Measurements from ENCODE around the gene PLCB1. TPM values are rescaled to one million over a fixed set of nuclear protein-coding genes. Genes with fewer than 3 reads are reported as not detected.

PLCB1 gene
- total RNA-seq, 2 experiments from 2014 or later = 1.9 to 2.2 TPM

DNA sequence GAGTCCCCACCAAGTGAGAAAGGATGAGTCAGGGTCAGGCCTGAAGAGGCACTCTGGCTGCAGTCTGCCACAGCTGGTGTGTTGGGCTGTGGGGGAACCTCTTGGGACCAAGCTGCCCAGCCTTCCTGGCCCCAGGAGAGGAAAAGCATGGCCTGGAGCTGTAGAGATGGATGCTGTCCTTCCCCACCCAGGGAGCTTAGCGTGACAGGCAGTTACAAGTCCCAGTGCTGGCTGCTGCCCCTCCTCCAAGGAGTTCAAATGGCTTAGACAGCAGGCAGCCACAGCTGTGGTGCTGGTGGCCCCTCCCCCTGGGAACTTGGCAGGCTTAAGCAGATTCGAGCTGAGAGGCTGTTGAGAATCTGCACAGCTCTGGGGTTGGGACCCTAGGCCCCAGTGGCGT, 253.2 kb downstream of the PLCB1 start:
- no peaks in the 10 kb centered on the region for H3K27me3 Mint-ChIP-seq
- H3K27ac Mint-ChIP-seq = no peak overlapping the region
- POLR2A ChIA-PET = no interaction called here
- CTCF ChIA-PET = interaction anchor here (2.6 kb wide), 1 partner anchor 342 kb away, joined by 6 read pairs; no protein-coding TSS in a partner anchor
- H3K9me3 Mint-ChIP-seq = no peaks in the 10 kb centered on the region
- H3K4me1 Mint-ChIP-seq = no peaks in the 10 kb centered on the region
- H3K4me3 Mint-ChIP-seq = no peak overlapping the region
- H3K36me3 Mint-ChIP-seq (ENCODE audit: low read depth) = no peaks in the 10 kb centered on the region
- DNase-seq = no peak

DNA sequence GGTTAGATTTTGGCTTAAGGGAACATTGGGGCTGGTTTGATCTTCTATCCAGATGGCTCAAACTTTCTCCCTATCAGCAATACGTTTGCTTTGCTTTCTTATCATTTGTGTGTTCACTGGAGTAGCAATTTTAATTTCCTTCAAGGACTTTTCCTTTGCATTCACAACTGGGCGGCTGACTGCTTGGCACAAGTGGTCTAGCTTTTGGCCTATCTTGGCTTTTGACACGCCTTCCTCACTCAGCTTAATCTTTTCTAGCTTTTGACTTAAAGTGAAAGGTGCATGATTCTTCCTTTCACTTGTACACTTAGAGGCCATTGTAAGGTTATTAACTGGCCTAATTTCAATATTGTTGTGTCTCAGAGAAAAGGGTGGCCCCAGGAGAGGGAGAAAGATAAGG, 254.9 kb downstream of the PLCB1 start:
- no peak overlapping the region for H3K4me3 Mint-ChIP-seq
- H3K9me3 Mint-ChIP-seq = no peaks in the 10 kb centered on the region
- H3K27ac Mint-ChIP-seq = no peak overlapping the region
- no peaks in the 10 kb centered on the region for H3K36me3 Mint-ChIP-seq (ENCODE audit: low read depth)
- no peaks in the 10 kb centered on the region for H3K4me1 Mint-ChIP-seq
- ChIA-PET POLR2A (no interaction called here), CTCF (interaction anchor here (1.2 to 4.3 kb wide), 5 partner anchors 27 to 550 kb away, joined by 3 to 18 read pairs (median 5); partner anchors contain the start of gene PLCB1)
- no peaks in the 10 kb centered on the region for H3K27me3 Mint-ChIP-seq
- no peak for DNase-seq

DNA sequence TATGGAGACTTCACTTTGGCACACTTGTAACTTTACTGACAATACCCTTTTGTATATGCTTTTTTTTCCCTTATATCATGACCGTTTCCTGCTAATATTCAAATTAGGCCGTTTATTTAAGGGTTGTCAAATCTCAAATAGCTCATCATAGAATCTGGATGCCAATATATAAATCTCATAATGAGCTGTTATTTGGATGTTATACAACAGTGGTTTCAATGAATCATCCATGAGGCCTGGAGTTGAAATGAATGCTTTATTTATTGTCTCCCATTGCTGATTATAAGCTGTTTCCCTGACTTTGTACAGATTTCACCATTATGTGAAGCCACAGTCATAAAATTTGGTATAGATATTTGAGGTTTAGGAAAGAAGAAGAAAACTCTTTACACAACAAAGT, 256.1 kb downstream of the PLCB1 start:
- DNase-seq = no peak
- no peak overlapping the region for H3K27ac Mint-ChIP-seq
- H3K27me3 Mint-ChIP-seq = no peaks in the 10 kb centered on the region
- no peaks in the 10 kb centered on the region for H3K4me1 Mint-ChIP-seq
- no peak overlapping the region for H3K4me3 Mint-ChIP-seq
- H3K36me3 Mint-ChIP-seq (ENCODE audit: low read depth) = no peaks in the 10 kb centered on the region
- ChIA-PET CTCF (interaction anchor here (0.6 to 4.3 kb wide), 10 partner anchors 9 to 452 kb away, joined by 3 to 18 read pairs (median 6); partner anchors contain the start of gene PLCB1), POLR2A (no interaction called here)
- H3K9me3 Mint-ChIP-seq = no peaks in the 10 kb centered on the region

DNA sequence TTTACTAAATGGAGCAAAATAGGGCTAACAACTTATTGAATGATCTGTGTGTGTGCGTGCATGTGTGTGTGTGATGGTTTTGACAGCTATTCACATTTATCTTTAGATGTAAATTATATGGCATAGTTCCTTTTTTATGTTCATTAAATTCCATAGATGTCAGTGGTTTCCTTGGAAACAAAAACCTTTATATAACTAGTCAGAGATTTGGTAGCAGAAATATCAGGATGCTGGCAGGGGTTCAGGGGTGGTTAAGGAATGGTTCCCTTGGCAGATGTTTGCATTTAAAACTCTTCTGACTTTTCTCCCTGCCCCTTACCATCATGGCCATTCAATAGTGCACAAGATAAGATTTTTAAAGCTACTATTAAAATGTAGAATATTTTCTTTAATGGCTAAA, 256.6 kb downstream of the PLCB1 start:
- POLR2A ChIA-PET = no interaction called here

DNA sequence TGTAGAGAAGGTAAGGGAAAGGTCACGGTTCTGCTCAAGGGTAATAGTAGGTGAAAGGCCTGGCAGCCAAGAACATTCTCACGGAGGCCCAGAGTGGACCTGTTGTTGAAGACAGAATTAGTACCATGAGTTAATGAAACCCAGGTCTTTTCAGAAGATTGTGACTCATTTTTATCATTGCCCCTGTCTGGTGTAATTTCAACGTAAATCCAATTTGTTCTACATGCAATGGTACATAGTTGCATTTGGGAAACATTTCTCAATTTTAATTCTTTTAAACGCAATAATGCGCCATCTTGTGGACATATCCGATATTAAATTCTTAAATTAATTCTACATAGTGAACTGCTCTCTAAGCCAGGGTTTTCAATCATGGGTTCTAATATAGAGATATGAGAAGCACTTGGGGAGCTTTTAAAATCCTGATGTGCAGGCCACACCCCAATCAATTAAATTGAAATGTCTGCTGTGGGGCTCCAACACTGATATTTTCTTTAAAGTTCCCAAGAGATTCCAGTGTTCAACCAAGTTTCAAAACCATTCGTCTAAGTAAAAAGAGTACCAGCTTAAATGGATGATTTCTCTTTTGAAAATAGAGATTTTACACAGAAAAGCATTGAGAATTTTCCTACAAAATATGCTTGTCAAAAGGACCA, 257.4 kb downstream of the PLCB1 start:
- Mint-ChIP-seq H3K9me3 (no peaks in the 10 kb centered on the region), H3K4me3 (no peak overlapping the region), H3K27ac (no peak overlapping the region), H3K27me3 (no peaks in the 10 kb centered on the region), H3K36me3 (ENCODE audit: low read depth) (no peaks in the 10 kb centered on the region), H3K4me1 (peaks cover 4% of the 10 kb centered on the region)
- ChIA-PET CTCF (interaction anchor here (1.0 to 4.3 kb wide), 7 partner anchors 10 to 453 kb away, joined by 3 to 18 read pairs (median 4); partner anchors contain the start of gene PLCB1), POLR2A (no interaction called here)
- DNase-seq = no peak

More for the DNA sequence above, 256.6 kb downstream of the PLCB1 start:
- Mint-ChIP-seq H3K4me1 (no peaks in the 10 kb centered on the region), H3K36me3 (ENCODE audit: low read depth) (no peaks in the 10 kb centered on the region), H3K9me3 (no peaks in the 10 kb centered on the region), H3K27me3 (no peaks in the 10 kb centered on the region), H3K27ac (no peak overlapping the region), H3K4me3 (no peak overlapping the region)
- CTCF ChIA-PET = interaction anchor here (0.6 to 4.3 kb wide), 8 partner anchors 9 to 345 kb away, joined by 3 to 18 read pairs (median 6); partner anchors contain the start of gene PLCB1
- DNase-seq = no peak

DNA sequence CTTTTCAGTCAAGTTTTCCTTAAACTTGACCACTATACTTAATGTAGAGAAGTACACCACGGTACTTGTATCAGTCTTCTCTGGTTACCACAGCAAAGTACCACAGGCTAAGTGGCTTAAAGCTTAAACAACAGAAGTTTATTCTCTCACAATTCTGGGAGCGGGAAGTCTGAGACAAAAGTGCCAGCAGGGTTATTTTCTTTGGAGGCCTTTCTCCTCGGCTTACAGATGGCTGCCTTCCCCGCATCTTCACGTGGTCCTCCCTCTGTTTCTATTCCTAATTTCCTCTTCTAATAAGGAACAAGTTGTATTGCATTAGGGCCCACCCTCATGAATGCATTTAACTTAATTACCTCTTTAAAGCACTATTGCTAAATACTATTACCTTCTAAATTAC, 258.0 kb downstream of the PLCB1 start:
- Mint-ChIP-seq H3K27ac (no peak overlapping the region), H3K9me3 (no peaks in the 10 kb centered on the region), H3K36me3 (ENCODE audit: low read depth) (no peaks in the 10 kb centered on the region), H3K27me3 (no peaks in the 10 kb centered on the region), H3K4me3 (no peak overlapping the region), H3K4me1 (peaks cover 6% of the 10 kb centered on the region)
- CTCF ChIA-PET = interaction anchor here (1.0 to 4.3 kb wide), 5 partner anchors 9 to 453 kb away, joined by 3 to 18 read pairs (median 4); partner anchors contain the start of gene PLCB1
- POLR2A ChIA-PET = no interaction called here
- DNase-seq = no peak

DNA sequence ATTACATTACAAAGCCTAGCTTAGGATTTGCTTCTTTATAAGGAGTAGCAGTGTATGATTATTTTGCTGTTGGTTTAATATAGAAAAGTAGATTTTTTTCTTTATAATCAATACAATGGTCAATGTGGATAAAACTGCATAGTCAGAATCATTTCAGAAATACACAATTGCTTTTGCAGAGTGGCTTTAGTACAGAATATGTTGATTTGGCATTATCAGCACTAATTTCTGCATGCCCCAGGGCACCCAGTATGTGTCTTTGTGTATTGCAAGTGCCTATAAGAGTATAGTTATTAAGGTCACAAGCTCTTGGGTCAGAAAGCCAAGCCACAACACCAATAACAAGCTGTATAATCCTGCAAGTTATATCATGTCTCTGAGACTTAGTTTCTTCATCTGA, 258.4 kb downstream of the PLCB1 start:
- DNase-seq = no peak
- H3K9me3 Mint-ChIP-seq = no peaks in the 10 kb centered on the region
- no peaks in the 10 kb centered on the region for H3K27me3 Mint-ChIP-seq
- H3K36me3 Mint-ChIP-seq (ENCODE audit: low read depth) = no peaks in the 10 kb centered on the region
- H3K4me3 Mint-ChIP-seq = no peak overlapping the region
- H3K27ac Mint-ChIP-seq = no peak overlapping the region
- H3K4me1 Mint-ChIP-seq = peaks cover 6% of the 10 kb centered on the region
- ChIA-PET CTCF (interaction anchor here (0.9 to 4.3 kb wide), 7 partner anchors 11 to 454 kb away, joined by 3 to 18 read pairs (median 4); partner anchors contain the start of gene PLCB1), POLR2A (no interaction called here)

DNA sequence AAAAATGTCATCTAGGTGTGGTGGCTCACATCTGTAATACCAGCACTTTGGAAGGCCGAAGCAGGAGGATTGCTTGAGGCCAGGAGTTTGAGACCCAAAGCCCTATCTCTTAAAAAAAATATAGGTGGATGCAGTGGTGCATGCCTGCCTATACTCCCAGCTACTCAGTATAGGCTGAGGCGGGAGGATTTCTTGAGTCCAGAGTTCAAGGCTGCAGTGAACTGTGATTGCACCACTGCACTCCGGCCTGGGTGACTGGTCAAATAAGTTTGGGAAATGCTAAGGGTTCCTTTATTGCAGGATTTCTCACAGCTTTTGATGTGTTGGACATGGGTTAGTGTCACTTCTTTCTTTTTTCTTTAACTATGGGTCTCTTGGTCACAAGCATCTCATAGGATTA, 261.3 kb downstream of the PLCB1 start:
- CTCF ChIA-PET = no interaction called here
- no peaks in the 10 kb centered on the region for H3K36me3 Mint-ChIP-seq (ENCODE audit: low read depth)

DNA sequence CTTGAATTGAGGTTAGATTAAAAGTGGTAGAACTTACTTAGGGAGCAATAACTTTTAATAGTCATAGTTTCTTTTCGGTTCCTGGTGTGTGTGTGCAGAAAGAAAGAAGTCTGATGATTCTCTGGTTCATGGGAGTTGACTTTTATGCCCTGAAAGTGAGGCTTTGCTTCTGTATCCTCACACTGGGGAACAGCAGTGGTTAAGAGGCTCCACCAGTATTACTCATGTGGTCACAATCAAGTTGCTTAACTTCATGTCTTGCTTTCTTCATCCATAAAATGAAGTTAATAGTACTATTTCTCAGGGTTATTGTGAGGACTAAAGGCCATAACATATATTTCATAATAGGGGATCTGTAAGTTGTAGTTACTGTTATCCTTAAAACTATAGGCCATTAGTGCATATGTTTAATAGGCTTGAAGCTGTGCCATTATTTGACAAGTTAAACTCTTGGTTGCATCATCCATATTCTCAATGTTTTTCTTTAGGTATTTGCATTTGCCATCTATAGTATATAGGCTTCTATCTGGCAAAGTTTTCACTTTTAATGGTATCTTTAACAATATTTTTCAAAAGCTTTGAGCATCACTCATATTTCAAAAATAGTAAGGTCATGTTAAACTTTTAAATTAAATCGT, 262.4 kb downstream of the PLCB1 start:
- no peak for DNase-seq
- H3K27me3 Mint-ChIP-seq = no peaks in the 10 kb centered on the region
- no peaks in the 10 kb centered on the region for H3K9me3 Mint-ChIP-seq
- peaks cover 6% of the 10 kb centered on the region for H3K4me1 Mint-ChIP-seq
- no peaks in the 10 kb centered on the region for H3K36me3 Mint-ChIP-seq (ENCODE audit: low read depth)
- CTCF ChIA-PET = no interaction called here
- H3K27ac Mint-ChIP-seq = no peak overlapping the region
- H3K4me3 Mint-ChIP-seq = no peak overlapping the region
- POLR2A ChIA-PET = no interaction called here

More for the DNA sequence above, 261.3 kb downstream of the PLCB1 start:
- DNase-seq = no peak
- peaks cover 6% of the 10 kb centered on the region for H3K4me1 Mint-ChIP-seq
- H3K27ac Mint-ChIP-seq = no peak overlapping the region
- POLR2A ChIA-PET = no interaction called here
- H3K27me3 Mint-ChIP-seq = no peaks in the 10 kb centered on the region
- H3K4me3 Mint-ChIP-seq = no peak overlapping the region
- no peaks in the 10 kb centered on the region for H3K9me3 Mint-ChIP-seq

DNA sequence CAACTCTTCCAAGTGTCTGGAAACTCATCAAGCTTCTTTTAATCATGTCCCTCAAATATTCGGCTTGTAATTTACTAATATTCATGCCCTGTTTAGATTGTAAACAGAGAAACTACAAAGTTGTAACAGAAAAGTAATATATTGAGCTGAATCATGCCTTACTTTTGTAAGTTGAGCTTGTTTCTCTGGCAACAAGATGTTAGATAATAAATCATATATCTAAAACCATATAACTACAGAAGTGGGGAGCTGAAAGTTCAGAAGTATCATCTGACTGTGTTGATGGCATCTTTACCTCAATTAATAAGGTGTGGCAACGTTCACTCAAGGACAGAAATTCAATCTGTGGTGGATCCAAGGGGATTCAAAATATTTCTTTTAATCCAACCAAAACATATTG, 263.9 kb downstream of the PLCB1 start:
- no peak for DNase-seq
- Mint-ChIP-seq H3K27me3 (no peaks in the 10 kb centered on the region), H3K36me3 (ENCODE audit: low read depth) (no peaks in the 10 kb centered on the region), H3K9me3 (no peaks in the 10 kb centered on the region), H3K4me3 (no peak overlapping the region), H3K4me1 (peaks cover 14% of the 10 kb centered on the region), H3K27ac (no peak overlapping the region)
- CTCF ChIA-PET = interaction anchor here (1.0 to 1.2 kb wide), 2 partner anchors 264 to 326 kb away, joined by 3 to 4 read pairs; partner anchors contain the start of gene PLCB1
- POLR2A ChIA-PET = no interaction called here

DNA sequence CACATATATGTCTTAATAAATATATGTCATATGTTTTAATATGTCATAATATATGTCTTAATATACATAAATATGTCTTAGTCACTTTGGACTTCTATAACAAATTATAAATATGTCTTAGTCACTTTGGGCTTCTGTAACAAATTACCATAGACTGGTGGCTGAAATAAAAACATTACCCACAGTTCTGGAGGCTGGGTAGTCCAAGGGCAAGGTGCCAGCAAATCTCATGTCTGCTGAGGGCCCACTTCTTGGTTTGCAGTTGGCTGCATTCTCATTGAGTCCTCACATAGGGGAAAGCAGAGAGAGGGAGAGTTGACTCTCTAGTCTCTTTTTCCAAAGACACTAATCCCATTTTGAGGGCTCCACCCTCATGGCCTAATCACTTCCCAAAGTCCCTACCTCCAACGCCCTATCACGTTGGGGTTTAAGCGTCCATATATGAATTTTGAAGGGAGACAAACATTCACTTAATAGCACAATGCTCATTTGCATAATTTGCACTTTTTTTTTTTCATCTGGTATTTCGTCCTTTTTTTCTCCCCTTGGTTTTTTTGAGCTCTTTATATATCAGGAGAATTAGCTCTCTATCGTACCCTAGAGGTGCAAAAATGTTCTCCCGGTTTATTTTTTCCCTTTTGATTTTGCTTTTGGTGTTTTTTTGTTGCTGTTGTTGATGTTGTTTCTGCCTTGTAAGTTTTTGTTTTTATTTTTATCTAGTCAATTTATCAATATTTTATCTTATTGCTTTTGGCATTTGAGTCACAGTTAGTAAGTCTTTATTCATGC, 266.4 kb downstream of the PLCB1 start:
- Mint-ChIP-seq H3K36me3 (ENCODE audit: low read depth) (no peaks in the 10 kb centered on the region), H3K27me3 (no peaks in the 10 kb centered on the region), H3K4me3 (no peak overlapping the region), H3K4me1 (peaks cover 14% of the 10 kb centered on the region), H3K9me3 (no peaks in the 10 kb centered on the region), H3K27ac (no peak overlapping the region)
- DNase-seq = no peak
- POLR2A ChIA-PET = no interaction called here
- CTCF ChIA-PET = interaction anchor here (0.7 to 1.8 kb wide), 3 partner anchors 9 to 418 kb away, joined by 3 to 4 read pairs (median 3); no protein-coding TSS in a partner anchor

DNA sequence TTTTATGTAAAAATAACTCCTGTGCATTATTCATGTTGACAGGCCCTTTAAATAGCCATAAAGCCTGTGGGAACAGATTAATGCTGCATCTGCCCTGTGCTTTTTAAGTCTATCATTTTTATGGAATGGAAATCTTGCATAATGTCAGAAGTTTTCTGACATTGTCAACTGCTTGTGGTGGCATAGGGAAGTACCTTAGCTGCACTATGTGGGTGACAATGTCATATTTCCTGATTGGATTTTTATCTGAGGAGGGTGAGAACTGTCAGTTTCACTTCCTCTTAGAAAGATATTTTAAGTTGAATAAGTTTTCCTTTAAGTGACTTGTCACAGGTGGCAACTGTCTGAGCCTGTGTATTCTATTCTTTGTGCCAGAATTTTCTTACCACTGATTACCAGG, 267.9 kb downstream of the PLCB1 start:
- CTCF ChIA-PET = interaction anchor here (1.8 kb wide), 1 partner anchor 10 kb away, joined by 3 read pairs; no protein-coding TSS in a partner anchor
- Mint-ChIP-seq H3K4me1 (peaks cover 8% of the 10 kb centered on the region), H3K27me3 (no peaks in the 10 kb centered on the region), H3K9me3 (no peaks in the 10 kb centered on the region), H3K36me3 (ENCODE audit: low read depth) (no peaks in the 10 kb centered on the region), H3K4me3 (no peak overlapping the region), H3K27ac (no peak overlapping the region)
- DNase-seq = no peak
- POLR2A ChIA-PET = no interaction called here

DNA sequence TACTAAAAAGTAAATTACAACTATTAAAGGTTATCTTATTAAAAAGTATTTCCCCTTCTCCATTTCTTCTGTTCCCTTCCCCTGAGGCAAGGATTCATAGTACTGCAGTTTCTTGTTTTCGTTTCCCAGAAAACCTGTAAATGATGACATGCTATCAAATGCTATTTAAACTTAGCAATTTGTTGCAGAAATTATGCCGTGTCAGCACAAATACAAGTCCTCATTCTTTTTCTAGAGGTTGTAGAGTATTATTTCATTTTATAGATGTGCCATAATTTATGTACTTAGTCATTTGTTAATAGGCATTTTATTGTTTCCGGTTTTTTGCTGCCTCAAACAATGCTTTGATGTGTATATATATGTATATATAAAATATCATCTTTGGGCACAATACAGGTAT, 268.4 kb downstream of the PLCB1 start:
- Mint-ChIP-seq H3K27ac (no peak overlapping the region), H3K27me3 (no peaks in the 10 kb centered on the region), H3K4me3 (no peak overlapping the region), H3K36me3 (ENCODE audit: low read depth) (no peaks in the 10 kb centered on the region), H3K4me1 (peaks cover 8% of the 10 kb centered on the region), H3K9me3 (no peaks in the 10 kb centered on the region)
- DNase-seq = no peak
- ChIA-PET CTCF (interaction anchor here (2.7 kb wide), 1 partner anchor 11 kb away, joined by 11 read pairs; no protein-coding TSS in a partner anchor), POLR2A (no interaction called here)

All from activated CD4-positive, alpha-beta memory T cell treated with anti-CD3 and anti-CD28 coated beads, Interleukin-2, amount 10 ng/mL, durations not matched to agents 7 days and 5 days (primary cell).